Fibroblast of lung (primary cell): ENCODE measurements around the gene ABCB8. TPM values are rescaled to one million over a fixed set of nuclear protein-coding genes. Genes with fewer than 3 reads are reported as not detected.

Source experiments
- DNase-seq, 2 donors: peaks; one replicate each; pipeline versions ENCODE4 v3.0.0 to v3.0.0-alpha.2; 2010; ENCODE audit warnings: low read depth in 2 of 2
- H2AFZ ChIP-seq: 2 replicates; pipeline ENCODE4 v1.5.1; 2012; ENCODE audit warnings: low read length, control low read depth, inconsistent platforms
- H3K27ac ChIP-seq: 2 replicates; pipeline ENCODE4 v1.5.1; 2011; ENCODE audit warnings: low read length, control low read depth; ENCODE audit not compliant: insufficient read depth
- H3K27me3 ChIP-seq: 2 replicates; pipeline ENCODE4 v1.5.1; 2011; ENCODE audit warnings: mild to moderate bottlenecking, low read length; ENCODE audit not compliant: control insufficient read depth, insufficient read depth
- H3K36me3 ChIP-seq: 2 replicates; pipeline ENCODE4 v1.5.1; 2011; ENCODE audit warnings: low read length; ENCODE audit not compliant: control insufficient read depth, insufficient read depth
- H3K4me1 ChIP-seq: 2 replicates; pipeline ENCODE4 v1.5.1; 2011; ENCODE audit warnings: low read length; ENCODE audit not compliant: control insufficient read depth, insufficient read depth; ENCODE audit errors: extremely low read depth
- H3K4me2 ChIP-seq: 2 replicates; pipeline ENCODE4 v1.5.1; 2011; ENCODE audit warnings: low read length, control low read depth; ENCODE audit not compliant: insufficient read depth; ENCODE audit errors: extremely low read depth
- H3K4me3 ChIP-seq, 4 experiments: fragments of 200-600 bp in 1 of 4; sonication (generic) in 1 of 4; replicated peaks in 1 of 4; 2 replicates each; pipeline ENCODE4 v1.5.1; 2011 to 2016; ENCODE audit warnings: low read length in 4 of 4, low read depth in 3 of 4, mild to moderate bottlenecking in 3 of 4, control low read depth in 2 of 4, inconsistent platforms in 1 of 4, mixed read lengths in 1 of 4; ENCODE audit not compliant: insufficient read depth in 1 of 4; ENCODE audit errors: control extremely low read depth in 1 of 4
- H3K79me2 ChIP-seq: 2 replicates; pipeline ENCODE4 v1.5.1; 2012; ENCODE audit warnings: mild to moderate bottlenecking, low read length, inconsistent platforms; ENCODE audit not compliant: control insufficient read depth, insufficient read depth
- H3K9ac ChIP-seq: 2 replicates; pipeline ENCODE4 v1.5.1; 2011; ENCODE audit warnings: mild to moderate bottlenecking, low read length, control low read depth; ENCODE audit not compliant: insufficient read depth
- H3K9me3 ChIP-seq: 2 replicates; pipeline ENCODE4 v1.5.1; 2012; ENCODE audit warnings: low read depth, low read length; ENCODE audit not compliant: control insufficient read depth, insufficient read depth
- H4K20me1 ChIP-seq: 2 replicates; pipeline ENCODE4 v1.5.1; 2011; ENCODE audit warnings: low read length; ENCODE audit not compliant: control insufficient read depth, insufficient read depth; ENCODE audit errors: extremely low read depth
- CTCF ChIP-seq, 2 donors: IDR thresholded peaks in 1 of 2; conservative IDR thresholded peaks in 1 of 2; 1 replicate in 1 of 2; 2 replicates in 1 of 2; pipeline ENCODE4 v1.5.1; 2011 to 2012; ENCODE audit warnings: low read length in 2 of 2, control low read depth in 1 of 2, inconsistent platforms in 1 of 2, low read depth in 1 of 2, mild to moderate bottlenecking in 1 of 2
- EZH2 ChIP-seq: IDR thresholded peaks from 2 replicates; pipeline ENCODE4 v1.5.1; 2012; ENCODE audit warnings: low read length, control low read depth, mild to moderate bottlenecking; ENCODE audit errors: missing control alignments
- polyA plus RNA-seq, 2 donors: library from polyadenylated mRNA; depleted of rRNA in 1 of 2; stranded (reverse) in 1 of 2; unstranded in 1 of 2; fragments of >200 nt; gene quantifications; 2 replicates each; pipeline ENCODE4 v1.2.1, GENCODE V29; 2011 to 2012; ENCODE audit warnings: missing spikeins in 1 of 2
- total RNA-seq: library from RNA; depleted of rRNA; stranded (reverse); fragments of >200 nt; gene quantifications from 2 replicates; pipeline ENCODE4 v1.2.1, GENCODE V29; 2014

Gene ABCB8
- total and polyA plus RNA-seq, 2 donors (not counting 1 experiment from before 2014, with no cell fraction given) = 12.1 to 20.0 TPM

GRCh38 chr7:150994838-150995510, 33.3 kb upstream of the ABCB8 start:
- DNase-seq = no peak
- no peaks in the 10 kb centered on the region for H3K36me3 ChIP-seq
- H2AFZ ChIP-seq = no peak overlapping the region
- H4K20me1 ChIP-seq = no peaks in the 10 kb centered on the region
- H3K4me1 ChIP-seq = no peaks in the 10 kb centered on the region
- H3K4me2 ChIP-seq = no peak overlapping the region
- H3K27ac ChIP-seq = no peak overlapping the region
- no peaks in the 10 kb centered on the region for H3K9me3 ChIP-seq
- H3K9ac ChIP-seq = no peak overlapping the region
- TF ChIP-seq CTCF (conservative IDR thresholded peaks at IDR 0.05 in 1 of 2, IDR thresholded peaks at IDR 0.05 in 1 of 2; ENCODE audit: low read depth in 1 of 2, low read length in 2 of 2) (no peak), EZH2 (no peak)
- no peak overlapping the region for H3K4me3 ChIP-seq
- H3K79me2 ChIP-seq = no peaks in the 10 kb centered on the region
- no peaks in the 10 kb centered on the region for H3K27me3 ChIP-seq

GRCh38 chr7:150996376-150997074, 31.7 kb upstream of the ABCB8 start:
- no peaks in the 10 kb centered on the region for H3K27me3 ChIP-seq
- H3K4me1 ChIP-seq = no peaks in the 10 kb centered on the region
- no peak for TF ChIP-seq EZH2
- TF ChIP-seq CTCF (conservative IDR thresholded peaks at IDR 0.05 in 1 of 2, IDR thresholded peaks at IDR 0.05 in 1 of 2; ENCODE audit: low read depth in 1 of 2, low read length in 2 of 2) = no peak
- H3K9me3 ChIP-seq = no peaks in the 10 kb centered on the region
- H4K20me1 ChIP-seq = no peaks in the 10 kb centered on the region
- DNase-seq = no peak
- no peak overlapping the region for H3K4me2 ChIP-seq
- no peaks in the 10 kb centered on the region for H3K79me2 ChIP-seq
- H3K27ac ChIP-seq = no peak overlapping the region
- no peak overlapping the region for H3K9ac ChIP-seq
- H2AFZ ChIP-seq = no peak overlapping the region
- H3K36me3 ChIP-seq = no peaks in the 10 kb centered on the region
- H3K4me3 ChIP-seq = no peak overlapping the region

- Histone ChIP-seq H3K9ac (no peak overlapping the region), H3K4me3 (no peak overlapping the region), H3K27ac (no peak overlapping the region), H3K4me1 (no peaks in the 10 kb centered on the region), H3K36me3 (no peaks in the 10 kb centered on the region), H2AFZ (no peak overlapping the region), H3K4me2 (no peak overlapping the region), H4K20me1 (no peaks in the 10 kb centered on the region), H3K27me3 (no peaks in the 10 kb centered on the region), H3K79me2 (no peaks in the 10 kb centered on the region), H3K9me3 (no peaks in the 10 kb centered on the region)
- no peak for TF ChIP-seq CTCF (conservative IDR thresholded peaks at IDR 0.05 in 1 of 2, IDR thresholded peaks at IDR 0.05 in 1 of 2; ENCODE audit: low read depth in 1 of 2, low read length in 2 of 2)
- no peak for TF ChIP-seq EZH2
- no peak for DNase-seq
These were observed 31.2 kb upstream of the ABCB8 start for GRCh38 chr7:150997075-150997511.
